Measurements from ENCODE around the gene PPP1R18. TPM values are rescaled to one million over a fixed set of nuclear protein-coding genes. Genes with fewer than 3 reads are reported as not detected.

The PPP1R18 gene
- total and polyA plus RNA-seq, 2 of the 4 experiments (the other 2 are of a cell fraction), result 31.9 to 134 TPM

GRCh38 chr6:30705620-30706019 is 19.2 kb upstream of the PPP1R18 start:
- Histone ChIP-seq H3K79me1 (ENCODE audit: low read depth in 1 of 2, low read length in 2 of 2) (no peaks in the 10 kb centered on the region), H3K56ac (ENCODE audit: extremely low read depth, insufficient read depth, low read length) (no peak overlapping the region), H2BK15ac (ENCODE audit: low read depth, low read length) (no peak overlapping the region), H3K9me1 (ENCODE audit: insufficient read depth, low read length) (no peaks in the 10 kb centered on the region; the same call in 1 of the 2 replicates), H2BK5ac (ENCODE audit: low read depth, low read length, poor library complexity, severe bottlenecking) (no peak overlapping the region), H2BK120ac (ENCODE audit: low read depth, low read length) (no peak overlapping the region), H4K5ac (ENCODE audit: low read depth, low read length) (no peak overlapping the region), H3K23ac (ENCODE audit: low read depth, low read length) (no peak overlapping the region), H4K20me1 (ENCODE audit: insufficient read depth, low read length) (no peaks in the 10 kb centered on the region), H4K91ac (ENCODE audit: insufficient read depth, low read depth, low read length) (no peak overlapping the region), H2BK20ac (ENCODE audit: low read depth, low read length) (no peak overlapping the region), H3K4me3 (ENCODE audit: insufficient read depth, low read depth, low read length) (no peak overlapping the region), H3K9ac (ENCODE audit: low read depth, low read length) (no peak overlapping the region), H2AFZ (replicated peaks; ENCODE audit: low read length, poor library complexity) (no peak overlapping the region), H2AK9ac (replicated peaks; ENCODE audit: low read depth, low read length, poor library complexity) (no peak overlapping the region), H3K4ac (ENCODE audit: low read depth, low read length) (no peak overlapping the region), H3K4me2 (ENCODE audit: low read depth, low read length) (no peak overlapping the region), H3K27ac (ENCODE audit: insufficient read depth, low read length) (no peak overlapping the region), H3K14ac (replicated peaks; ENCODE audit: low read depth, low read length) (no peak overlapping the region), H2AK5ac (ENCODE audit: low read depth, low read length) (no peak overlapping the region), H3K18ac (ENCODE audit: low read depth, low read length) (no peak overlapping the region), H3K27me3 (ENCODE audit: control insufficient read depth, insufficient read depth, low read length) (no peaks in the 10 kb centered on the region), H3K9me3 (ENCODE audit: control insufficient read depth, insufficient read depth, low read length) (no peaks in the 10 kb centered on the region), H3K36me3 (ENCODE audit: control insufficient read depth, insufficient read depth, low read length) (peaks cover 31% of the 10 kb centered on the region), H3K4me1 (ENCODE audit: control insufficient read depth, insufficient read depth, low read length) (no peaks in the 10 kb centered on the region), H4K8ac (ENCODE audit: low read depth in 2 of 2, low read length in 2 of 2) (no peak overlapping the region)
- no peak for ATAC-seq (ENCODE audit: low read depth)
- TF ChIP-seq POLR2A (IDR thresholded peaks at IDR 0.05; ENCODE audit: low read depth, low read length) (no peak), CHD1 (IDR thresholded peaks at IDR 0.05; ENCODE audit: low read depth, low read length) (no peak), RCOR1 (IDR thresholded peaks at IDR 0.05; ENCODE audit: insufficient replicate concordance, low read length) (no peak), MAZ (IDR thresholded peaks at IDR 0.05; ENCODE audit: borderline replicate concordance, low read depth, low read length) (no peak), MXI1 (IDR thresholded peaks at IDR 0.05; ENCODE audit: borderline replicate concordance, low read depth, low read length) (no peak)
- BruUV-seq (replicated peaks), result no TSS peak
- DNase-seq, result no peak
- in situ Hi-C loops (cut with MboI; ENCODE audit: low sequenced_read_pairs), result no loop called here
- intact Hi-C loops (cut with micrococcal nuclease), result no loop called here
- ChIA-PET CTCF (no interaction called here), POLR2A (ENCODE audit: unreplicated experiment) (no interaction called here)
- dilution Hi-C loops (cut with HindIII; ENCODE audit: low sequenced_read_pairs, unreplicated experiment), result no loop called here
- no CpG with 5 or more reads among the region's 4 CpGs for WGBS, 2 experiments (ENCODE audit: extremely low coverage in 2 of 2, insufficient read length in 1 of 2)

Data from IMR-90 (cell line).